GM19468 (cell line): ENCODE measurements around the gene TBC1D16.
"Not testable (repeated sequence)": the region's sequence is repeated elsewhere in the genome, so short reads cannot be mapped to it uniquely, and the experiment has no call there.

Experiments
- ATAC-seq: cut with Tn5 transposase; IDR thresholded peaks from one replicate; pipeline ENCODE4 v1.9.1; 2021; ENCODE audit warnings: mild to moderate bottlenecking, moderate library complexity, moderate number of reproducible peaks; ENCODE audit not compliant: unreplicated experiment; ENCODE audit errors: extremely low read depth

TBC1D16 gene

DNA sequence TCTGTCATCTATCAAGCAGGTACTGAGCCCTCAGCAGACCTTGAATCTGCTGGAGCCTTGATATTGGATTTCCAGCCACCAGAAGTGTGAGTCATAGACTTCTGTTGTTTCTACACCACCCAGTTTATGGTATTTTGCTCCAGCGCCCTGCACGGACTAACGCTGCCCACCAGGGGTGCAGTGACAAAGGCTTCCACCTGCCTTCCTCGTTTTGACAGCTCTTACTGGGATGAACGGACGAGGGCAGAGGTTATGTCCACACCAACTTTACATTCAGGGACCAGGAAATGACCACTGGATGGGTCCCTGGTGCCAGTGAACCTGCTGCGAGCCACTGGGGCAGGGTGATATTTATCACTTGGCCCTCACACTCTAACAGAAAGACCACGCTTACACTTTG is 129.8 kb downstream of the TBC1D16 start:
- no peak for ATAC-seq

DNA sequence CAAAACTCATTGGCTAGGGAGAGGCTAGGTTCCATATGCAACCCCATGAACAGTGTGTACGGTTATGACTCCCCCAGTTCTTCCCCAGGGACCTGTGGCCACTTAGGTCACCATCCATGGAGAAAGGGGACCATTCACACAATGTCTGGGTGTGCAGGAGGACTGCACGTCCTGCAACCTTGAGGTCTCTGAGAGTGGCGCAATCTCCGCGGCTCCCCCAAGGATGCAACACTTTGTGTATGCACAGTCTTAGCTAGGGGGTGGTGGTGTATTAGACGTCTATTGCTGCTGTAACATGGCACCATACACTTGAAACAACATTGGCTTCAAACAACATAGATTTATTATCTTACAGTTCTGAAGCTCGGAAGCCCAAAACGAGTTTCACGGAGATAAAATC is 130.8 kb downstream of the TBC1D16 start:
- ATAC-seq = no peak

DNA sequence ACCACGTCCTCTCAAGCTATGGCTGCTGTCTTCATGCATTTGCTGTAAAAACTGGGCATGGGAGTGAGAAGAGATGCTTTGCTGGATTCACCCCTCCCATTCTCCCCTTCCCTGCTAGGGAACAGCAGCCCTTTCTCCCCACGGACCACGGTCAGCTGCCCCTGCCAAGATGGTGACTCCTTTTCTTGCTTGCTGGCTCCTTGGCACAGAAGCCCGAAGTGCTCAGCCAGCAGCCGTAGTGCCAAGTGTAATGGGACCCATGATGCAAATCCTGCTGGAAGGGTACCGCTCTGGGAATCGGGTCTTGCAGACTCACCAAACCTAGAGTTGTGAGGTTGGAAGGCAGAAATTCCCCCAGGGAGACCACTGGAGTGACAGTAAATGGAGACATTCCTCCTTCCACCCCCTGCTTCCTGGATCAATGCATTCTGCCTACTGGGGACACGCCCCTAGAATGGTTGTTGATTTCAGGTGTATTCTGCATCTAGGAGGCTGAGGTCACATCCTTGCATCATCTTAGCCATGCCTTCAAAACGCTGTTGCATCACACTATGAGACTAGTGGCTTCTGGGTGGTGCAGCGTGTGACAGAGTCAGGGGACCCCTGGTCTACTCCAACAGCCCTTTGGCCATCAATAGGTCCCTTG is 133.4 kb downstream of the TBC1D16 start:
- ATAC-seq = no peak

DNA sequence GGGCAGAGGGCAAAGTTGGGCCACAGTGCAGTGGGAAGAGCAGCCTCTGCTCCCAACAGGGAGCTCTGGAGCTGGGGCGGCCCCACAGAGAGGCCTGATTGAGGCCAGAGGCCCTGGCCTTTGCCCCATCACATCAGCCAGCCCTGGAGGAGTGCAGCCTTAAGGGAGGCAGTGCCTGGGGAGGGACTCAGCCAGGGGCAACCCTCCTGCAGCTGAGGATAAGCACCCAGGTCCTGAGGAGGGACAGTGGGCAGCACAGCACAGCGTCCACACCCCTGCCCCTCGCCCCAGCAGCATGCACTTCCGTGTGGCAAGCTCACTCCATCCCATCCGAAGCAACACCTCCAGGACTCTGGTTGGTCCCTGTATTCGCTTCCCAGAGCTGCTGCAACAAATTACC is 134.5 kb downstream of the TBC1D16 start:
- no peak for ATAC-seq

DNA sequence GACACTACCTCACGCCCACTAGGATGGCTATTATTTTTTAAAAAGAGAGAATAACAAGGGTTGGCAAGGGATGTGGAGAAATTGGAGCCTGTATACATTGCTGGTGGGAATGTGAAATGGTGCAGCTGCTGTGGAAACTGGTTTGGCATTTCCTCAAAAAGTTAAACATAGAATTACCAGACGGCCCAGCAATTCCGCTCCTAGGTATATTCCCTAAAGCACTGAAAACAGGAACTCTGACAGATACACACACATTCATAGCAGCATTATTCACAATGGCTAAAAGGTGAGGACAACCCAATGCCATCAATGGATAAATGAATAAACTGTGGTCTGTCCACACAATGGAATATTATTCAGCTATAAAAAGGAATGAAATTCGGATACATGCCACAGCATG is 136.1 kb downstream of the TBC1D16 start:
- no peak for ATAC-seq

DNA sequence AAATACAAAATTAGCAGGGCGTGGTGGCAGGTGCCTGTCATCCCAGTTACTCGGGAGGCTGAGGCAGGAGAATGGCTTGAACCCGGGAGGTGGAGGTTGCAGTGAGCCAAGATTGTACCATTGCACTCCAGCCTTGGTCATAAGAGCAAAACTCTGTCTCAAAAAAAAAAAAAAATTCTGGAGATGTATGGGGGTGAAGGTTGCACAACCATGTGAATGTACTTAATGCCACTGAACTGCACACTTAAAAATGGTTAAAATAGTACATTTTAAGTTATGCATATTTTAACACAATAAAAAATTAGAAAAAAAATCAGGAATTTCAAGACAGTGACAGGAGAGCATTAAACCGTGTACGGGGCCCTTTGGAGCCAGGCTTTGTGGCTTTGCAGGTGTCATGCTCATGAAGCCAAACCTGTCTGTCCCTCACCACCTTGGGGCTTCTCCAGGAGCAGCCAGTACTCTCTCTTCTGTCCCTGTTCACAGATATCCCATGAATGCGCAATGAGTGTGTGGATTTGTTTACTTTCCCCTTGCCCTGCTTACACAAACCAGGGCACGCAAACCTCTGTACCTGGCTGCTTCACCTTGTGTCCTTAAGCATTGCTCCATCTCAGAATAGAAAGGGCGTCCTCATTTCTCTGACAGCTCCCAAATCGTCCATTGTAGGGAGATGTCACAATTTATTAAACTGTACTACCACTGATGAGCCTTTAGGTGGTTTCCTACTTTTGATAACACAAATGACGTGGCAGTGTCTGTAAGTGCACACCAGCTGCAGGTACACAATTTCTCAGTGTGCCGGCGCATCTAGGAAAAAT is 138.2 kb downstream of the TBC1D16 start:
- ATAC-seq = no peak

DNA sequence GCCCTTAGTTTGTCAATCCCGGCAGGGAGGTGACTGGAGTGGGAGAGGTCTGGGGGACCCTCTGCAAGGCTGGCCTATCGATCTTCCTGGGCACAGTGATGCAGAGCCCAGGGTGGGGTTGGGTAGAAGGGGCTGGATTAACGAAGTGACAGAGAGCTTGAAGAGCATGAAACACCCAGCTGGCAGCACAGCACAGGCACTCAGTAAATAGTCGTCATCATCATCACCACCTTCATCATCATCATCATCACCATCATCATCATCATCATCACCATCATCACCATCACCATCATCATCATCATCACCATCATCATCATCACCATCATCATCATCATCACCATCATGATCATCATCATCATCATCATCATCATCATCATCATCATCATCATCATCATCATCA is 142.2 kb downstream of the TBC1D16 start:
- not testable (repeated sequence) for ATAC-seq

DNA sequence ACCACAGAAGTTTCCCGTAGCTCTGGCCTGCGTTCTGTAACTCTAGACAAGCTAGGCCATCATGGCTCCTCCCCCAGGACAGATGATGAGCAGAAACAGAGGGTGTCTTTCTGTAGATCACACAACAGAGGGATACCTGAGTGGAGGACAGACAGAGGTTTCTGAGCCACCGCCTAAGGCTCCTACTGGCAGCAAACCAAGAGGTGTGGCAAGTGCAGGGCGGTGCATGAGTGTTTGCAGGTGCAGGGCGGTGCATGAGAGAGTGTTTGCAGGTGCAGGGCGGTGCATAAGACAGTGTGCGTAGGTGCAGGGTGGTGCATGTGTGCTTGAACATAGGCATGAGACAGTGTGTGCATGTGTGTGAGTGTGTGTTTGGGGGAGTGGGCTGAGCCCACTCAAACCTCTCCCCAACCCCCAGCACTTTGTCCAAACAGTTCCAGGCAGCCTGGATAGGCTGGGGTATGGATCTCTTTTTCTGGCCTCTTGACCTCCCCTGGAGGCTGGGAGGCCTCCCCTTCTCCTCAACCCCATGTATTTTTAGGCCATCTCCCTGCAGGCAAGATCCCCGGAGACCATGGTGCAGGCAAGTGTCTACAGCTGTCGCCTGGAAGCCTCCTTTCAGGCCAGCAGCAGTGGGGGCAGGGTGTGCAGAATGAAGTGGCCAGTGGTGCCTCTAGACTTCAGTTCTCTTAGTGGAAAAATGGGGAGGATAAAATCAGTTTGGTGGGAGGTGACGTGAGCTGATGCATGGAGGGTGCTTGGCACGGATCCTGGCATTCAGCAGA is 143.0 kb downstream of the TBC1D16 start:
- ATAC-seq = no peak

DNA sequence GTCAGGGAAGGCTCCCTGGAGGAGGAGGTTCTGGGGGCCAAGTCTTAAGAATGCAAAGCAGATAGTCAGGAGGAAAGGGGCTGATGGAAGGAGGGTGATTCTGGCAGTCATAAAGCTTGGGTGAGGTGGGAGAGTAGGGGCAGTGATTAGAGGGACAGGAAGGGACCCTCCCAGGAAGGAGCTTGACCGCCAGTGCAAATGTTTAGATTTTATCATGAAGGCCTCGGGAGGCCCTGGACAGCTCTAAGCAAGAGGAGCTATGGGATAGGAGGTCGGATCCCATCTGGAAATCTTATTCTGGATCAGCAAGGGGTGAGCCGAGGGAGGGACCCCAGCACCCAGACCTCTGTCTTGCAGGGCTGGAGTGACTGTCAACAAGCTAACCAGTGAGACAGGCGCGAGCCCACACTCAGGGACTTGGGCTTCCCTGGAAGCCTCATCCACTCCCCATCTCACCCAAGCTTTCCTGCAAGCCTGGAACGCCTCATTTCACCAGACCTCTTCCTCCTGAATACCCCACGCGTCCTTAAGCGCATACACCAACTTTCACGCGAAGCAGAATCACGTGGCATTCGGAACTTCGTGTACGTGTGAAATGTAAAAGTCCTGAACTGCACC is 144.4 kb downstream of the TBC1D16 start:
- ATAC-seq = no peak

DNA sequence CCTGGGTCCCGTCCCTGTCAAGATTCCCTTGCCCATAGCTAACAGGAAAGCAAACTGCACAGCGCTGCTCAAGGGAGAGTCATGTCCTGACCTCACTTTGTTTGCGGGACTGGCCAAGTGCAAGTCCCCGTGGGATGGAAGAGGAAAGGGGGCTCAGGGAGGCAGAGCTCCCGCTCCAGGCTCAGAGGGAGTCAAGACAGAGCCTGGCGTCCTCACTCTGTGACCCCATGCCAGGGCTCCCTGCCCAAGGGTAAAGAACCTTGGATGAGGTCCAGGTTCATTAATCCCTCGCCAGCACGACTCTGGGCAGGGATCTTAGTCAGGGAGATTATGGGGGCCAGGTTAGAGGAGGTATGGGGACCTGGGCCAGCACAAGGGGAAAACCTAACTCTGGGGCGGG is 145.0 kb downstream of the TBC1D16 start:
- no peak for ATAC-seq

DNA sequence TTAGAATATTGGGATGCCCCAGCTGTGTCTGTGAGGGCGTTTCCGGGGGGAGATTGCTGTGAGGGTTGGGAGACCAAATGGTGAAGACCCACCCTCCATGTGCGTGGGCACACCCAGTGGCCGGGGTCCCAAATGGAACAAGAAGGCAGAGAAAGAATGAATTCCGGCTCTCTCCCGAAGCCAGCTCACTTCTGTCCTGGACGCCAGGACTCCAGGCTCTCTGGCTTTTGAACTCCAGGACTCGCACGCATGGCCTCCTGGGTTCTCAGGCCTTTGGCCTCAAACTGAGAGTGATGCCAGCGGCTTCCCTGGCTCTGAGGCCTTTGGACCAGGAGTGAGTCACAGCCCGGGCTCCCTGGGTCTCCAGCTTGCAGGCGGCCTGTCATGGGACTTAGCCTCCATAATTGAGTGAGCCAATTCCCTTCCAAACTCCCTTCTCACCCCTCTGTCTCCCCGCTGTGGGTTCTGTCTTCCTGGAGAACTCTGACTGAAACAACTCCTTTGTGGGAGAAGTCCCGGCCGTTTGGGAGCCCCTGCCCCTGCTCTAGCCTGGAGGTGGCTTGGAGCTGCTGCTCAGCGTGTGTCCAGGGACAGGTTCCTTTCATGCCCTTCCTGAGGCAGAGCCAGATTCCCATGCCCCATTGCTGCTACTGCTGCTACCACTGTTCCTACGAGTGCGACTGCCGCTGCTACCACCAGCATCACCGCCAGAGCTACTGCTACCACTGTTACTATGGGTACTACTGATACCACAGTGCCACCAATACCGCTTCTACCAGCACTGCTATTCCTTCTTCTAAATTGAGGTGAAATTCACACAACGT is 146.6 kb downstream of the TBC1D16 start:
- ATAC-seq = no peak

DNA sequence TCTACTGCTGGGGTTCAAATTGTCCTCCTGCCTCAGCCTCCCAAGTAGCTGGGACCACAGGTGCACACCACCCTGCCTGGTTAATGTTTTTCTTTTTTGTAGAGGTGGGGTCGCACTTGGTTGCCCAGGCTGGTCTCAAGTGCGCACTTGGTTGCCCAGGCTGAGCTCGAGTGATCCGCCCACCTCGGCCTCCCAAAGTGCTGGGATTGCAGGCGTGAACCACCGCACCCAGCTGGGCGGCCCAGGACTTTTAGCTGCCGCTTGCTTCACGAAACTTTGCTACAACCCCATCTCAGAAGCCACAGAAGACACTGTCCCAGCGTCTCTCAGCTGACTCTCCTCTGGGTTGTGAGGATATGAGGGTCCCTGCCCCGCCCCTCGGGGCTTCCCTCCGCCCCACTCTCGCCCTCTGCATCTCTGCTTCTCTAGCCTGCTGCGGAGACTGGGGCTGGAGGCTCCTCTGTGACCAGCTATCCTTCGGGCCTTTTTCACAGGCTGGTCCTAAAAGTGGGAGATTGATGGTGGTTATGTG is 147.6 kb downstream of the TBC1D16 start:
- ATAC-seq = no peak

DNA sequence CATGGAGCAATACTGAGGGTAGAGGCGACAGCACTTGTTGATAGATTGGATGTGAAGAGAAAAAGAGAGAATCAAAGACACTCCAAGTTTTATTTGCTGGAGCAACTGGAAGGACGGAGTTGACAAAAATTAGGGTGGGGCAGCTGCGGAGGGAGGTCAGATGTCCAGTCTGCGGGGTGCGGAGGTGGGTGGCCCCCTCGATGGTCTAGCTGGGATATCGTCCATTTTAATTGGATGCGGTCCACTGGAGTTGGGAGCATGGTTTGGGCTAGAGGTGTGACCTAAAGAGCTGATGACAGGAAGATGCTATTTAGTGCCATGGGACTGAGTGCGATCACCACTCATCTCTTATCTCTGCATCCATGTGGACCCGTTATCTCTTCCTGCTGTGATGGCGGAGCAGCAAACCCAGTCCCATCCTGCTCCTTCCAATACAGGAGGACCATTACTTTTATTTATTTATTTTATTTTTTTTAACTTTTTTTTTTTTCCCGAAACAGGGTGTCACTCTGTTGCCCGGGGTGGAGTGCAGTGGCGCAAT is 148.2 kb downstream of the TBC1D16 start:
- ATAC-seq = no peak

DNA sequence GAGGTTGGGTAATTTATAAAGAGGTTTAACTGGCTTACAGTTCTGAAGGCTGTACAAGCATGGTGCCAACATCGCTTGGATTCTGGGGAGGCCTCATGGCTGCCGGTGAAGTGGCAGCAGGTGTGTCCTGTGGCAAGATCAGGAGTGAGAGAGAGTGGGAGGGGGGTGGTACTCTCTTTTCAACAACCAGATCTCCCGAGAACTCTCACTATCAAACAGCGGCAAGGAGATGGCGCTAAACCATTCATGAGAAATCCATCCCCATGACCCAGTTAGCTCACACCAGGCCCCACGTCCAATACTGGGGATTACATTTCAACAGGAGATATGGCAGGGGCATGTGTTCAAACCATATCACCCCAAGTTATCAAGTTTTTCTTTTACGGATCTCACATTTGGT is 152.5 kb downstream of the TBC1D16 start:
- ATAC-seq = no peak
